ENCODE data around the gene PRKCE. TPM values are rescaled to one million over a fixed set of nuclear protein-coding genes. Genes with fewer than 3 reads are reported as not detected.

Gene PRKCE
- total and polyA plus RNA-seq, 4 experiments from 2014 or later, result 1.8 to 21.7 (median 11.0) TPM

- no peaks in the 10 kb centered on the region for H3K4me1 ChIP-seq (ENCODE audit: insufficient read depth, low read length)
- DNase-seq, result no peak
- H3K4me3 Mint-ChIP-seq, result no peak overlapping the region
- intact Hi-C loops (cut with micrococcal nuclease), result no loop called here
- no peak overlapping the region for H3K27ac Mint-ChIP-seq
- POLR2A ChIA-PET (ENCODE audit: partially characterized antibody), result no interaction called here
- peaks cover 0 to 3% (median under 1%) of the 10 kb centered on the region in 4 donors for H3K4me1 Mint-ChIP-seq
- H3K27ac ChIP-seq (ENCODE audit: low read depth, low read length), result no peak overlapping the region
- no peaks in the 10 kb centered on the region for H3K27me3 ChIP-seq (ENCODE audit: insufficient read depth, low read length)
- H3K27me3 Mint-ChIP-seq, result no peaks in the 10 kb centered on the region
- H3K36me3 ChIP-seq (ENCODE audit: insufficient read depth, low read length), result no peaks in the 10 kb centered on the region
- CTCF ChIA-PET (ENCODE audit: partially characterized antibody), result no interaction called here
- H3K9me3 Mint-ChIP-seq, result peaks cover 0 to 2% (median 0%) of the 10 kb centered on the region in 8 donors
- no peaks in the 10 kb centered on the region for H3K9me3 ChIP-seq (ENCODE audit: control insufficient read depth in 1 of 2, low read length in 2 of 2)
- H3K4me3 ChIP-seq (ENCODE audit: low read length in 2 of 2), result no peak overlapping the region
- H3K36me3 Mint-ChIP-seq, result no peaks in the 10 kb centered on the region
Measured at GRCh38 chr2:45809205-45809604, 157.7 kb downstream of the PRKCE start.

GRCh38 chr2:45812011-45812500, 160.6 kb downstream of the PRKCE start:
- Mint-ChIP-seq H3K4me1 (peaks cover 0 to 1% (median under 1%) of the 10 kb centered on the region in 4 donors), H3K27me3 (no peaks in the 10 kb centered on the region), H3K9me3 (peaks cover 0 to 2% (median 0%) of the 10 kb centered on the region in 8 donors), H3K27ac (no peak overlapping the region), H3K4me3 (no peak overlapping the region), H3K36me3 (no peaks in the 10 kb centered on the region)
- Histone ChIP-seq H3K4me3 (ENCODE audit: low read length in 2 of 2) (no peak overlapping the region), H3K36me3 (ENCODE audit: insufficient read depth, low read length) (no peaks in the 10 kb centered on the region), H3K27me3 (ENCODE audit: insufficient read depth, low read length) (no peaks in the 10 kb centered on the region), H3K4me1 (ENCODE audit: insufficient read depth, low read length) (no peaks in the 10 kb centered on the region), H3K9me3 (ENCODE audit: control insufficient read depth in 1 of 2, low read length in 2 of 2) (no peaks in the 10 kb centered on the region), H3K27ac (ENCODE audit: low read depth, low read length) (no peak overlapping the region)
- ChIA-PET CTCF (ENCODE audit: partially characterized antibody) (no interaction called here), POLR2A (ENCODE audit: partially characterized antibody) (no interaction called here)
- intact Hi-C loops (cut with micrococcal nuclease), result no loop called here
- no peak for DNase-seq

- Mint-ChIP-seq H3K4me3 (no peak overlapping the region), H3K27me3 (no peaks in the 10 kb centered on the region), H3K9me3 (peaks cover 0 to 2% (median 0%) of the 10 kb centered on the region in 8 donors), H3K4me1 (no peaks in the 10 kb centered on the region), H3K36me3 (no peaks in the 10 kb centered on the region), H3K27ac (no peak overlapping the region)
- DNase-seq, result no peak
- ChIA-PET CTCF (ENCODE audit: partially characterized antibody) (no interaction called here), POLR2A (ENCODE audit: partially characterized antibody) (no interaction called here)
- H3K27ac ChIP-seq (ENCODE audit: low read depth, low read length), result no peak overlapping the region
- H3K4me1 ChIP-seq (ENCODE audit: insufficient read depth, low read length), result no peaks in the 10 kb centered on the region
- H3K36me3 ChIP-seq (ENCODE audit: insufficient read depth, low read length), result no peaks in the 10 kb centered on the region
- intact Hi-C loops (cut with micrococcal nuclease), result no loop called here
- H3K4me3 ChIP-seq (ENCODE audit: low read length in 2 of 2), result no peak overlapping the region
- H3K27me3 ChIP-seq (ENCODE audit: insufficient read depth, low read length), result no peaks in the 10 kb centered on the region
- H3K9me3 ChIP-seq (ENCODE audit: control insufficient read depth in 1 of 2, low read length in 2 of 2), result no peaks in the 10 kb centered on the region
Measured at GRCh38 chr2:45813003-45813941, 161.8 kb downstream of the PRKCE start.

GRCh38 chr2:45814488-45814887, 163.0 kb downstream of the PRKCE start:
- Mint-ChIP-seq H3K4me3 (no peak overlapping the region), H3K9me3 (no peaks in the 10 kb centered on the region), H3K36me3 (no peaks in the 10 kb centered on the region), H3K27ac (peak overlapping the region in 1 of 7 donors; percentile 26), H3K27me3 (no peaks in the 10 kb centered on the region), H3K4me1 (no peaks in the 10 kb centered on the region)
- H3K36me3 ChIP-seq (ENCODE audit: insufficient read depth, low read length), result no peaks in the 10 kb centered on the region
- intact Hi-C loops (cut with micrococcal nuclease), result no loop called here
- H3K27ac ChIP-seq (ENCODE audit: low read depth, low read length), result no peak overlapping the region
- no peak overlapping the region for H3K4me3 ChIP-seq (ENCODE audit: low read length in 2 of 2)
- H3K9me3 ChIP-seq (ENCODE audit: control insufficient read depth in 1 of 2, low read length in 2 of 2), result no peaks in the 10 kb centered on the region
- CTCF ChIA-PET (ENCODE audit: partially characterized antibody), result no interaction called here
- POLR2A ChIA-PET (ENCODE audit: partially characterized antibody), result no interaction called here
- H3K27me3 ChIP-seq (ENCODE audit: insufficient read depth, low read length), result no peaks in the 10 kb centered on the region
- no peak for DNase-seq
- no peaks in the 10 kb centered on the region for H3K4me1 ChIP-seq (ENCODE audit: insufficient read depth, low read length)

GRCh38 chr2:45814951-45815621, 163.6 kb downstream of the PRKCE start:
- ChIA-PET CTCF (ENCODE audit: partially characterized antibody) (no interaction called here), POLR2A (ENCODE audit: partially characterized antibody) (no interaction called here)
- Histone ChIP-seq H3K36me3 (ENCODE audit: insufficient read depth, low read length) (no peaks in the 10 kb centered on the region), H3K9me3 (ENCODE audit: control insufficient read depth in 1 of 2, low read length in 2 of 2) (no peaks in the 10 kb centered on the region), H3K27ac (ENCODE audit: low read depth, low read length) (no peak overlapping the region), H3K4me1 (ENCODE audit: insufficient read depth, low read length) (no peaks in the 10 kb centered on the region), H3K27me3 (ENCODE audit: insufficient read depth, low read length) (no peaks in the 10 kb centered on the region), H3K4me3 (ENCODE audit: low read length in 2 of 2) (no peak overlapping the region)
- DNase-seq, result no peak
- peaks cover 0 to 3% (median 0%) of the 10 kb centered on the region in 4 donors for H3K4me1 Mint-ChIP-seq
- no peaks in the 10 kb centered on the region for H3K9me3 Mint-ChIP-seq
- H3K27ac Mint-ChIP-seq, result no peak overlapping the region
- no peaks in the 10 kb centered on the region for H3K36me3 Mint-ChIP-seq
- no peak overlapping the region for H3K4me3 Mint-ChIP-seq
- intact Hi-C loops (cut with micrococcal nuclease), result no loop called here
- no peaks in the 10 kb centered on the region for H3K27me3 Mint-ChIP-seq

- Mint-ChIP-seq H3K36me3 (no peaks in the 10 kb centered on the region), H3K4me3 (no peak overlapping the region), H3K27ac (no peak overlapping the region), H3K4me1 (peaks cover 0 to 7% (median under 1%) of the 10 kb centered on the region in 4 donors), H3K9me3 (no peaks in the 10 kb centered on the region), H3K27me3 (no peaks in the 10 kb centered on the region)
- Histone ChIP-seq H3K27me3 (ENCODE audit: insufficient read depth, low read length) (no peaks in the 10 kb centered on the region), H3K27ac (ENCODE audit: low read depth, low read length) (no peak overlapping the region), H3K4me3 (ENCODE audit: low read length in 2 of 2) (no peak overlapping the region), H3K36me3 (ENCODE audit: insufficient read depth, low read length) (no peaks in the 10 kb centered on the region), H3K9me3 (ENCODE audit: control insufficient read depth in 1 of 2, low read length in 2 of 2) (no peaks in the 10 kb centered on the region), H3K4me1 (ENCODE audit: insufficient read depth, low read length) (no peaks in the 10 kb centered on the region)
- no peak for DNase-seq
- ChIA-PET POLR2A (ENCODE audit: partially characterized antibody) (no interaction called here), CTCF (ENCODE audit: partially characterized antibody) (no interaction called here)
- intact Hi-C loops (cut with micrococcal nuclease), result no loop called here
Measured at GRCh38 chr2:45816272-45816671, 164.8 kb downstream of the PRKCE start.

- intact Hi-C loops (cut with micrococcal nuclease), result no loop called here
- Histone ChIP-seq H3K36me3 (ENCODE audit: insufficient read depth, low read length) (no peaks in the 10 kb centered on the region), H3K27ac (ENCODE audit: low read depth, low read length) (no peak overlapping the region), H3K4me3 (ENCODE audit: low read length in 2 of 2) (no peak overlapping the region), H3K27me3 (ENCODE audit: insufficient read depth, low read length) (no peaks in the 10 kb centered on the region), H3K4me1 (ENCODE audit: insufficient read depth, low read length) (no peaks in the 10 kb centered on the region), H3K9me3 (ENCODE audit: control insufficient read depth in 1 of 2, low read length in 2 of 2) (no peaks in the 10 kb centered on the region)
- no peaks in the 10 kb centered on the region for H3K36me3 Mint-ChIP-seq
- CTCF ChIA-PET (ENCODE audit: partially characterized antibody), result no interaction called here
- no peak overlapping the region for H3K4me3 Mint-ChIP-seq
- POLR2A ChIA-PET (ENCODE audit: partially characterized antibody), result no interaction called here
- H3K4me1 Mint-ChIP-seq, result peaks cover 0 to 7% (median 5%) of the 10 kb centered on the region in 4 donors
- no peak overlapping the region for H3K27ac Mint-ChIP-seq
- no peaks in the 10 kb centered on the region for H3K27me3 Mint-ChIP-seq
- DNase-seq, result no peak
- no peaks in the 10 kb centered on the region for H3K9me3 Mint-ChIP-seq
Measured at GRCh38 chr2:45818591-45818990, 167.1 kb downstream of the PRKCE start.

Measured in CD4-positive, alpha-beta memory T cell (primary cell).